ENCODE results near the gene UGT1A8. TPM values are rescaled to one million over a fixed set of nuclear protein-coding genes. Genes with fewer than 3 reads are reported as not detected.

UGT1A8 gene
- total RNA-seq, 1 donor from 2014 or later: not detected

GRCh38 chr2:233761040-233761769, 143.8 kb downstream of the UGT1A8 start:
- Histone ChIP-seq H3K27ac (no peak overlapping the region), H3K9me3 (no peaks in the 10 kb centered on the region), H3K4me3 (no peak overlapping the region), H3K36me3 (no peaks in the 10 kb centered on the region), H3K27me3 (no peaks in the 10 kb centered on the region), H3K4me1 (no peaks in the 10 kb centered on the region)
- intact Hi-C loops (cut with DNase I): no loop called here
- no peak for DNase-seq (ENCODE audit: low spot score in 2 of 2)
- TF ChIP-seq CTCF (IDR thresholded peaks at IDR 0.05): no peak

- H3K4me3 ChIP-seq: no peak overlapping the region
- H3K4me1 ChIP-seq: no peaks in the 10 kb centered on the region
- H3K36me3 ChIP-seq: no peaks in the 10 kb centered on the region
- intact Hi-C loops (cut with DNase I): no loop called here
- no peak for TF ChIP-seq CTCF (IDR thresholded peaks at IDR 0.05)
- no peaks in the 10 kb centered on the region for H3K27me3 ChIP-seq
- no peaks in the 10 kb centered on the region for H3K9me3 ChIP-seq
- DNase-seq (ENCODE audit: low spot score in 2 of 2): no peak
- no peak overlapping the region for H3K27ac ChIP-seq
Observed at GRCh38 chr2:233764264-233764663, 146.8 kb downstream of the UGT1A8 start.

- Histone ChIP-seq H3K4me3 (no peak overlapping the region), H3K27ac (no peak overlapping the region), H3K9me3 (no peaks in the 10 kb centered on the region), H3K27me3 (no peaks in the 10 kb centered on the region), H3K36me3 (no peaks in the 10 kb centered on the region), H3K4me1 (no peaks in the 10 kb centered on the region)
- intact Hi-C loops (cut with DNase I): no loop called here
- TF ChIP-seq CTCF (IDR thresholded peaks at IDR 0.05): no peak
- DNase-seq (ENCODE audit: low spot score in 2 of 2): no peak
Observed at GRCh38 chr2:233764761-233765160, 147.3 kb downstream of the UGT1A8 start.

GRCh38 chr2:233766416-233766815, 149.0 kb downstream of the UGT1A8 start:
- no peak overlapping the region for H3K4me3 ChIP-seq
- TF ChIP-seq CTCF (IDR thresholded peaks at IDR 0.05): no peak
- no peaks in the 10 kb centered on the region for H3K4me1 ChIP-seq
- H3K9me3 ChIP-seq: no peaks in the 10 kb centered on the region
- H3K36me3 ChIP-seq: no peaks in the 10 kb centered on the region
- DNase-seq (ENCODE audit: low spot score in 2 of 2): no peak
- H3K27ac ChIP-seq: no peak overlapping the region
- H3K27me3 ChIP-seq: no peaks in the 10 kb centered on the region
- intact Hi-C loops (cut with DNase I): no loop called here

- no peak for TF ChIP-seq CTCF (IDR thresholded peaks at IDR 0.05)
- H3K4me3 ChIP-seq: no peak overlapping the region
- H3K27ac ChIP-seq: no peak overlapping the region
- no peaks in the 10 kb centered on the region for H3K27me3 ChIP-seq
- DNase-seq (ENCODE audit: low spot score in 2 of 2): no peak
- no peaks in the 10 kb centered on the region for H3K4me1 ChIP-seq
- no peaks in the 10 kb centered on the region for H3K9me3 ChIP-seq
- H3K36me3 ChIP-seq: no peaks in the 10 kb centered on the region
- intact Hi-C loops (cut with DNase I): no loop called here
Observed at GRCh38 chr2:233768076-233768475, 150.6 kb downstream of the UGT1A8 start.

GRCh38 chr2:233769260-233769659, 151.8 kb downstream of the UGT1A8 start:
- H3K4me3 ChIP-seq: no peak overlapping the region
- no peaks in the 10 kb centered on the region for H3K27me3 ChIP-seq
- no peak for DNase-seq (ENCODE audit: low spot score in 2 of 2)
- H3K9me3 ChIP-seq: no peaks in the 10 kb centered on the region
- no peak for TF ChIP-seq CTCF (IDR thresholded peaks at IDR 0.05)
- intact Hi-C loops (cut with DNase I): no loop called here
- no peak overlapping the region for H3K27ac ChIP-seq
- no peaks in the 10 kb centered on the region for H3K4me1 ChIP-seq
- H3K36me3 ChIP-seq: no peaks in the 10 kb centered on the region
